NCI-H82 treated with DMSO at 0.1 percent for 48 hours (cell line): ENCODE data around the gene POLA2.
A peak's percentile ranks its signal among the peaks of the same experiment; 100 is the strongest.
"Not testable (repeated sequence)": the region's sequence is repeated elsewhere in the genome, so short reads cannot be mapped to it uniquely, and the experiment has no call there.

Experiments used
- DNase-seq: peaks from one replicate; lab custom pipeline; 2025; ENCODE audit not compliant: unreplicated experiment; lab: John Stamatoyannopoulos, UW

The POLA2 gene

GRCh38 chr11:65329478-65329877, 67.7 kb downstream of the POLA2 start:
- DNase-seq, result no peak

DNA sequence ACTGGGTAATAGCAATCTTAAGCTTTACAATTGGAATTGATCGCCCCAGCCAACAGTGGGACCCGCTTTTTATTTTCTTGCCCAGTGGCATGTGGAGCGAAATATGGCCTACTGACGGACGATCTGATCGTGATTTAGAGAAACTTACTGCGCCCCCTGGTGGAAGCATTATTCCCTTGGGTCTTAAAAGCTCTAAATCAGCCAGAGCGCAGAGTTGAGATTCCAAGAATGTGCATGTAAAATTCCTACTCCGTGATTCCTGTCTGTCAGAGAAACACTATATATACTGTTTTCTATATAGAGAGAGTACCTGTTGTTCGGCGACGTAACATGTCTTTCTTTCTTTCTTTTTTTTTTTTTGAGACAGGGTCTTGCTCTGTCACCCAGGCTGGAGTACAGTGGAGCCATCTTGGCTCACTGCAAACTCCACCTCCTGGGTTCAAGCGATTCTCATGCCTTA, 68.2 kb downstream of the POLA2 start:
- peak; percentile 66 for DNase-seq

DNA sequence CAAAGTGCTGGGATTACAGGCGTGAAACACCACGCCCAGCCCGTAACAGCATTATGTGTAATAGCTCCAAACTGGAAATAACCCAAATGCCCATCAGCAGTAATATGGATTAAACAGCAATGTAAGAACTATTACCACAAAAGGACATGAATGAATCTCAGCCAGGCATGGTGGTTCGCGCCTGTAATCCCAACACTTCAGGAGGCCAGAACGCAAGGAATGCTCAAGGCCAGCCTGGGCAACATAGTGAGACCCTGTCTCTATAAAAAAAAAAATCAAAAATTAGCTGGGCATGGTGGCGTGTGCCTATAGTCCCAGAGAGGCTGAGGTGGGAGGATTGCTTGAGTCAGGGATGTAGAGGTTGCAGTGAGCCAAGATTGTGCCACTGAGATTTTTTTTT, 68.8 kb downstream of the POLA2 start:
- DNase-seq, result no peak

- not testable (repeated sequence) for DNase-seq
Observed at GRCh38 chr11:65332591-65332990, 70.8 kb downstream of the POLA2 start.

DNA sequence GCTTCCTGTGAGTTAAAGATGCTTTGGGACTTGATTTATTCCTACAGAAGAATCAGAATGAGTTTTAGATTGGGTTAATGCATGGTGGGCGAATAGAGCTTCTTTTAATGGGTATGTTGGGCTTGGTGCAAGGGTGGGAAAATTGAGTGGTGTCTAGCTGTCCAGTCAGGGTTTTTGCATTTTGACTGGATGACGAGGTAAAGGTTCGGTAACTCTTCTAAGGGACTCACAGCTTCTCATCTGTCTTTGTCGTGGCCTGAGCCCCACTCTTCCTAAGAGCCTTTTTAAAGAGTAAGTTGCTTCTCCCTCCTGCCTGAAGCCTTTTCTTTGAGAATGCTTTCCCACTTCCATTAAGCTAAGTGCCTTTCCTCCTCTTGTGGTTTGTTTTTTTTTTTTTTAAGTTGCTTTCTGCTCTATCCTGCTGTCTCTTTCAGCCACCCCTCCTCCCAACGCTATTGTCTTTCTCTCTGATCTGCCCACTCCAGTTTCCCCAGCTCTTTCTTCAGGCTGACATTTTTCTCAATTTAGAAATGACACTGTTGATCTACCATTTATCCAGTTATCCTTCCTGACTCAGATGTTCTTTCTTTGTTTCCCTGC, 73.0 kb downstream of the POLA2 start:
- DNase-seq, result no peak

GRCh38 chr11:65338676-65339075, 76.9 kb downstream of the POLA2 start:
- DNase-seq, result no peak

GRCh38 chr11:65340226-65340625, 78.5 kb downstream of the POLA2 start:
- no peak for DNase-seq

- DNase-seq, result no peak
Observed at GRCh38 chr11:65341856-65342255, 80.1 kb downstream of the POLA2 start.
